NCI-H2029 treated with DMSO at 0.1 percent for 48 hours (cell line): ENCODE results near the gene PTRHD1.
"Not testable (repeated sequence)": the region's sequence is repeated elsewhere in the genome, so short reads cannot be mapped to it uniquely, and the experiment has no call there.

ENCODE experiments used
- DNase-seq: peaks from one replicate; lab custom pipeline; 2025; lab: John Stamatoyannopoulos, UW

Gene PTRHD1

DNA sequence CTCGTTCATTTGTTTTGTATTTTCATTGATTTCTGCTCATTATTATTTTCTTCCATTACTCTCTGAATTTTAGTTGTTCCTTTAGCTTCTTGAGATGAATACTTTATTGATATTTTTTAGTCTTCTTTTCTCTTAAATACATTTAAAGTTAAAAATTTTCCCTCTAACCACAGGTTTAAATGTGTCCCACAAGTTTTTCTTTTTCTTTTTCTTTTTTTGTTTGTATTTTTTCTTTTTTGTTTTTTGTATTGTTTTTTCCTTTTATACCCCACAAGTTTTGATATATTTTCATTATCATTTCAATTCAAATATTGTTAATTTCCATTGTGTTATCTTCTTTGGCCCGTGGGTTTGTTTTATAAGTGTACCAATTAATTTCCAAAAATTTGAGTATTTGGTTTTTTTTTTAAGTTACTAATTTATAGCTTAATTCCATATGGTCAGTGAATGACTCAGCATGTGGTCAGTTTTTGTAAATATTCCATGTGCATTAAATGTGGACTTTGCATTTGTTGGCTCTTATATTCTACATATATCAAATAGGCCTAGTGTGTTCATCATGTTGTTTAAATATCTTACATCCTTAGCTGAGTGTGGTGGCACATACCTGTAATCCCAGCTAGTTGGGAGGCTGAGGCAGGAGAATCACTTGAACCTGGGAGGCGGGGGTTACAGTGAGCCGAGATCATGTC, 16.3 kb upstream of the PTRHD1 start:
- DNase-seq = no peak

DNA sequence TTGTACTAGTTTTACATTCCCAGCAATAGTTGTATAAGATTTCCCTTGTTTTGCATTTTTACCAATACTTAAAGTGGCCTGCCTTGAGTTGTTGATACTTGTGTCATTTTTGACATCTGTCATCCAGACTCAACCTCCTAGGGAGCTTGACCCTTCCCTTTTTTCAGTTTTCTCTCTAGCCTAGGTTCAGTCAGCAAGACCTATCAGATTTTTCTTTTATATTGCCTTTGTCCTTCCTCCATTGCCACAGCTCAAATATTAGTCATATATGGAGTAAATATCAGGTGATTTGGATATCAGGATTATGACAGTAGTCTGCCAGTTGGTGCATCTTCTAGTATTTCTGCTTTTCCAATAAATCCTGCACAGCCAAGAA, 13.5 kb upstream of the PTRHD1 start:
- no peak for DNase-seq

DNA sequence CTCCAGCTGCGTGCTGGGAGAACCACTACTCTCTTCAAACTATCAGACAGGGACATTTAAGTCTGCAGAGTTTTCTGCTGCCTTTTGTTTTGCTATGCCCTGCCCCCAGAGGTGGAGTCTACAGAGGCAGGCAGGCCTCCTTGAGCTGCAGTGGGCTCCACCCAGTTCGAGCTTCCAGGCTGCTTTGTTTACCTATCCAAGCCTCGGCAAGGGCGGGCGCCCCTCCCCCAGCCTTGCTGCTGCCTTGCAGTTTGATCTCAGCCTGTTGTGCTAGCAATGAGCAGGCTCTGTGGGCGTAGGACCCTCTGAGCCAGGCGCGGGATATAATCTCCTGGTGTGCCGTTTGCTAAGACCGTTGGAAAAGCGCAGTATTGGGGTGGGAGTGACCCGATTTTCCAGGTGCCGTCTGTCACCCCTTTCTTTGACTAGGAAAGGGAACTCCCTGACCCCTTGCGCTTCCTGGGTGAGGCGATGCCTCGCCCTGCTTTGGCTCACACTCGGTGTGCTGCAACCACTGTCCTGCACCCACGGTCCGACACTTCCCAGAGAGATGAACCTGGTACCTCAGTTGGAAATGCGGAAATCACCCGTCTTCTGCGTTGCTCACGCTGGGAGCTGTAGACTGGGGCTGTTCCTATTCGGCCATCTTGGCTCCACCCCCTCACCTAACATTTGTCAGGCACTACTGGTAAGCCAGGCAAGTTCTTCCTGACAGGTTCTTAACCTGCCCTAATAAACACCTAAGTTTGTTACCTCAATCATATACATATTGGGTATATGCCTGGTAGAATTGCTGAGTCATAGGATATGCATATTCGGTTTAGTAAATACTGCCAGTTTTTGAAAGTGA, 12.8 kb upstream of the PTRHD1 start:
- not testable (repeated sequence) for DNase-seq

DNA sequence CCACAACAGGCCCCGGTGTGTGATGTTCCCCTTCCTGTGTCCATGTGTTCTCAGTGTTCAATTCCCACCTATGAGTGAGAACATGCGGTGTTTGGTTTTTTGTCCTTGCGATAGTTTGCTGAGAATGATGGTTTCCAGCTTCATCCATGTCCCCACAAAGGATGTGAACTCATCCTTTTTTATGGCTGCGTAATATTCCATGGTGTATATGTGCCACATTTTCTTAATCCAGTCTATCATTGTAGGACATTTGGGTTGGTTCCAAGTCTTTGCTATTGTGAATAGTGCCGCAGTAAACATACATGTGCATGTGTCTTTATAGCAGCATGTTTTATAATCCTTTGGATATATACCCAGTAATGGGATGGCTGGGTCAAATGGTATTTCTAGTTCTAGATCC, 7.3 kb upstream of the PTRHD1 start:
- not testable (repeated sequence) for DNase-seq

DNA sequence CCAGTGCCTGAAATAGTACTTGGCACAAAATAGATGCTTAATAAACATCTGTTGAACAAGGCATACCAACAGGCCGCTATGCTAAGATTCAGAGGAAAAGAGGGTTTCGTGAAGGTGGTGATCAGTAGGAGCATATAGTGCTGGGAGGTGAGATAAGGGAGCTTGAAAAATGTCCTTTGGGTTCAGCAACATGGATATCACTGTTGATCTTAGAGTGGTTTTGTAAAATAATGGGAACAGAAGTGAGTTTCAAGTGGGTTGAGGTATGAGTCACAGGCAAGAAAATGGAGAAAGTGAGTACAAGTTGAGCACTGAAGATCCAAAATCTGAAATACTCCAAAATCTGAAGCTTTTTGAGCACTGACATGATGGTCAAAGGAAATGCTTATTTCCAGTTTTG, 4.5 kb upstream of the PTRHD1 start:
- DNase-seq = no peak

DNA sequence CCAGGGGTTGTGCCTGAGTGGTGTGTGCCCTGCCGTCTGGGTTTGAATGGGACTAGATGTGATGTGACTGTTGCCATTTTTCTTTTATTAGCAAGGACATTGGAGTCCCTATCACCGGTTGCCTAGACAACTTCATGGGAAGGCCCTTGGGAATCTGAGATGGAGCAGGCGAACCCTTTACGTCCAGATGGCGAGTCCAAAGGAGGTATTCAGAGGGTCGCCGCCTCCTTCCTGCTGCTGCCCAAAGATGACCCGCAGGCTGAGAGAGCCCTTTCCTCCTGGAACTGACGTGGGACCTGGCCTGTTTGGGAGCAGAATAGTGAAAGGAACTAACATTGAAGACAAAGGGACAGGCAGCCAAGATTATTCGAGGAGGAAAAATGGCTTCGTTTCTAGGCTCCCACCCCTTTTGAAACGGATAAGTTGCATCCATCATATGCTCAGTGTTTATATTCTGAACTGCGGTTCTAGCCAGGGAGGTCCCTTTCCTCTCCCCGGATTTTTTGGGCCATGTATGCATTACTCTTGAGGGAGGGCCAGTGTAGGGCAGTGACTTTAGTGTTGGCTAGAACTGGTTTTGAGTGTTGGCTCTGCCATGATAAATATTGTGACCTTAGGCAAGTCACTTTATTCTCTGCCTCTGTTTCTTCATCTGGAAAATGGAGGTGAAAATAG, 707 bp upstream of the PTRHD1 start:
- no peak for DNase-seq

DNA sequence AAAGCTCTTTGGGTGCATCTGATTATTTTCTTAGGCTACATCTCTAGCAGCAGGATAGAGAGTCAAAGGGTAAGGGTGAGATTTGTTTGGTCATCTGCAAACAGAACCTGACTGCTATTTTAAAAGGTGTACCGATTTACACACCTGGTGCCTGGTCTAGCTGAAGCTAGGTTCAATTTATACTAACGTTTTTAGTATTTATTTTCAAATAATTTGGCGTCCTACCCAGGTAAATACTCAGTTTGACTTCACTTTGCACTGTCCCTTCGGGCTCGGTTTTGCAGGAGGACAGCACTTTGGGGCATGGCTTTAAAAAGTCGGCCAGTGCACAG, 683 bp downstream of the PTRHD1 start:
- no peak for DNase-seq

DNA sequence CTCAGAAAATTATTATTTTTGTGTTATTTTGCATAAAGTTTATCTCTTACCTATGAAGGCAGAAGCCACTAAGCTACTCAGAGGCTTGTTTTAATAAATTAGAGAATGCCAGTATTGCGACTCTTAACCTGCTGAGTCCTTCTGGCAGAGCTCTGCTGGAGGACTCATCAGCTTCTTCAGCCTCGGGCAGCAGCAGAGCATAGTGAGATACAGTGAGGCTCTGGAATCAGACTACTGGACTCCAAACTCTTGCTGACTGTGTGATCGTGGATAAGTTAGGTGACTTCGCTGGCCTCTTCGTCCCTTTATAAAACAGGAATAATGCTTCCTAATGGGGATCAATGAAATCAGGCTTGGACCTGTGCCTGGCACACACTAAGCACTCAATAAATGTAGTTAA, 1.7 kb downstream of the PTRHD1 start:
- no peak for DNase-seq

DNA sequence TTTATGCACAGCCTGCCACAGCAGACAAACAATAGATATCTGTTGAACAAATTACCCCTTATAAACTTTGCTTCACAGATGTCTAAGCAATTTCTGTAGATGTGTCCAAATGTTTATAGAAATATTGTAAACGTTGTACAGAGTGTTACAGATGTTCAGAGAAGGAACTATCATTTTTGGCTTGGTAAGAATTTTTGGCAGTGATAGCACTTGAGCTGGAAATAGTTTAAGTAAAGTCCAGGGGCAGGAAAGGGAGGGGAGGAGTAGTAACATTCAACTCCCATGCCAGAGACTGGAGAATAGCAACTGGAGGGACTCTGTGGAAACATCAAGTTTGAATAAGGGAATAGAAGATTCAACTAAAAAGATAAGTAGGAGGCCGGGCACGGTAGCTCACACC, 4.4 kb downstream of the PTRHD1 start:
- DNase-seq = no peak

DNA sequence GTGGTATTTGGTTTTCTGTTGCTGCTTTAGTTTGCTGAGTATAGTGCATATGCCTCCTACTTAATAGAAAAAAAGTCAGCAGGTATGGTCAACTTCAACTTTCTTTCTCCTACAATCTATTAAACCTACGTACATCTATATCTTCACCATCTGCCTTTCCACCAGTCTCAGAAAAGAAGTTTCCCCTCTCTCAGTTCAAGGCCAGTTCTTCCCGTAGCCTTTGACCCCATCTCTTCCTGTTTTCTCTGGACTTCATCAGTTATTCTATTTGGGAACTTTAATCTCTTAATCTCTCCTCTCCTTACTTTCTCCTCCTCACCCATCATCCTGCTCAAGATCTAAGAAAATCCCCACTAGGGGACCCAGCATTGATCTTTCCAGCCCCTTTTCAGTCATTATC, 5.7 kb downstream of the PTRHD1 start:
- DNase-seq = no peak

DNA sequence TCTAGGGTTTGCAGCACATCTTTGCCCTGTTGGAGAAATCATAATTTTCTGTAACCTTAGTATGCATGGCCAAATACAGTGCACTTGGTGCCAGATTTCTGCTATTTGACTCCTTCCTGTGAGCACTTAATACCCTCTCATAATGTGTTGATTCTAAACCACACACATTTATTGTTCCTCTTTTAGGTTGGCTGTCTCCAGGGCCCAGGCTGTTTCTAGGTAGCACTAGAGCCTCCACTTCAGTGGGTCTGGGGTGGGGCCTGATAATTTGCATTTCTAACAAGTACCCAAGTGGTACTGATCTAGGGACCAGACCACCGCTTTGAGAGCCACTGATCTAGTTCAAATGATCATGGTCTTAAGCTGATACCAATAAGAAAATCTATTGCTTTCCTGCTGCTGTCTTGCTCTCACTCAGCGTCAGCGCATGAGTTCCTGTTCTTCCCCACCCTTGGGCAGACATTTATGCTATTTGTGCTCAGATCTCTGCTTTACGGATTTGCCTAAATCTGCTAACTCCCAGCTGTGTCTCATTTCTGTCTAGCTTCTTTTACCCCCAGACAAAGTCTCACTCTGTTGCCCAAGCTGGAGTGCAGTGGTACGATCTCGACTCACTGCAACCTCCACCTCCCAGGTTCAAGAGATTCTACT, 7.4 kb downstream of the PTRHD1 start:
- peak; percentile 65 for DNase-seq

DNA sequence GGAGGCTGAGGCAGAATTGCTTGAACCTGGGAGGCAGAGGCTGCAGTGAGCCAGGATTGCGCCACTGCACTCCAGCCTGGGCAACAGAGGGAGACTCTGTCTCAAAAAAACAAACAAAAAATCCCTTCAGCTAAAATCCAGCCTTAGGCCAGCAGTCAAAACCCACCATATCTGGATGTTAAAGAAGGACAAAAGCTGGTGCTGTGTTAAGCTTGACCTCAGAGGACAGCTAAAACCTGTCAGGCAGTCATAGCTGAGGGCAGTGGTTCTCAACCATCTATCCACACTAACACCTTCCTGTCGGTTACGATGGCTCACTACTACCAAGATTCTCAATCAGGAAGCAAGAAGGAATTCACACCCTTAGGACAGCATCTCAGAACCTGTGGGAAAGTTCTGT, 9.6 kb downstream of the PTRHD1 start:
- DNase-seq = no peak

DNA sequence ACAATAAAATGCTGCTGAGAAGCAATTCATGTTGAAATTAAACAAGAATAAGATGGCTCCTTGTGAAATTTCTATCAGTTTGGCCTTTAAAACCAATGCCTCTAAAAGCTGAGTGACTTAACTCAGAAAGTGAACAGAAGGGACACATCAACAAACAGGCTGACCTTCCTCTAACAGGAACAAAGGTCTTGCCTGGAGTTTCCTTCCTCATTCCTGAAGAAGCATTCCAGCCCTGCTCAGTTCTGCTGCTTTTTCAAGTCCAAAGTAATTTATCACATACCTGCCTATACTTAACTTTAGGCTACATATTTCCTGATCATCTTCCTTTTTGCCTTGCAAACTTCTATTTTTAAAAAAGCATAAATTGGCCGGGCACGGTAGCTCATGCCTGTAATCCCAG, 14.1 kb downstream of the PTRHD1 start:
- no peak for DNase-seq

DNA sequence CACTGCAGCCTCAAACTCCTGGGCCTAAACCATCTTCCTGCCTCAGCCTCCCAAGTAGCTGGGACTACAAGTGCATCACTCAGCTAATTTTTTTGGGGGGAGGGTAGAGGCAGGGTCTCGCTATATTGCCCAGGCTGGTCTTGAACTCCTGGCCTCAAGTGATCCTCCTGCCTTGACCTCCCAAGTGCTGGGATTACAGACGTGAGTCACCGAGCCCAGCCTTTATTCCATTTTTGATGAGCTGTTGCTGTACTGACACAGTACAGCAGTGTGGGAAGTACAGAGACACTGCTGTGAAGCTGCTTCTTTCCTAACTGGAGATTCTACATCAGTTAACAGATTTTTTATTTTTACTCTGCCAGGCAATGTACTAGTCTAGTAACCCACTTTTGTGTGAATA, 18.8 kb downstream of the PTRHD1 start:
- DNase-seq = no peak

DNA sequence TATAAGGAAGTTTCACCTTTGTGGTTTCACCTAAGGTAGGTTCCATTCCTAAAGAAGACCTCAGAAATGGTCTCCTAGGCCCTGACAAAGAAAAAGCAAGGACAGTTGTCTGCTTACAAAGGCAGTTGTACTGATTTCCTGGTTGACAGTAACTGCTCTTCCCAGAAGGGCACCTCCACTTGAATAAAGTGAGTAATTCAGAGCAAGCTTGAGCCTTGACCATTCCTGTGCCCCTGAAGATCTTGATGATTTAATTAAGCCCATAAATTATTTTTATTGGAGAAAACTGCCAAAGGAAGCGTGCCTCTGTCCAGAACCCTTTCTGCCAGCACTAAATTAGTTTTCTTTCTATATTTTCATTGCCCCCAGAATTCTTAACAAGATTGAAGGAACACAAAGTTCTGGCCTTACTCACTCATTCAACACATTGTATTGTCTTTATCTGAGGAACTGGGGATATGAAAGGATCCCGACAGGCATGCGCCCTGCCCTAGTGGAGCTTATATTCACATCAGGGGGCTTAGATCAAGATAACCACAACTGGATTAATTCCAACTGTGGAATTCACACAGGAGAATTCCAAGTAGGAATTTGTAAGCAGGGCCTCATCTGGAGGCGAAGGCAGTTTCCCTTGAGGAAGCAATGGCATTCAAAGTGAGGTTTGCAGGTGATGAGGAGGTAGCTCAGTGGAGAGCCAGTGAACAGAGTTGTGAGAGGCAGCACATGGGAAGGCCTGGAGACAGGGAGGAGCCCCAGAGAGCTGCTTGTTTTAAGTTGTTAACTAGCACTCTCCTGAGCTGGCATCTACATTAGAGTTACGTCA, 21.2 kb downstream of the PTRHD1 start:
- DNase-seq = no peak

DNA sequence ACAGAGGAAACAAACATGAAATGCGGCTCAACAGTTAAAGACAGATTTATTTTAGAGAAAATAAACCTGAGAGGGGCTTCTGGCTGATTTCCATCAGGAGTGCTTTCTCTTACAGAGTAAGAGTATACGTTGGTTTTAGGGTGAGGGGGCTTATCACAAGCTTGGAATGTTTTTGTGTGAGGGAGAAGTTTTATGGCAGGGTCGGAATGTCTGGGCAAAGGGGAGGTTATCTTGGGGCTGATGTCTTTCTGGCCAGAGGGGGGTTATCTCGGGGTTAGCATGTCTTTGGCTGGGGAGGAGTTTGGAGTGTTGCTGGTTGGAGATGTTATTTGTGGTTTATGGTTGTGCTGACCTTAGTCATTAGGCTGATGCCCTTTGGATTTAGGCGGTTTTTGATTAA, 22.1 kb downstream of the PTRHD1 start:
- no peak for DNase-seq

DNA sequence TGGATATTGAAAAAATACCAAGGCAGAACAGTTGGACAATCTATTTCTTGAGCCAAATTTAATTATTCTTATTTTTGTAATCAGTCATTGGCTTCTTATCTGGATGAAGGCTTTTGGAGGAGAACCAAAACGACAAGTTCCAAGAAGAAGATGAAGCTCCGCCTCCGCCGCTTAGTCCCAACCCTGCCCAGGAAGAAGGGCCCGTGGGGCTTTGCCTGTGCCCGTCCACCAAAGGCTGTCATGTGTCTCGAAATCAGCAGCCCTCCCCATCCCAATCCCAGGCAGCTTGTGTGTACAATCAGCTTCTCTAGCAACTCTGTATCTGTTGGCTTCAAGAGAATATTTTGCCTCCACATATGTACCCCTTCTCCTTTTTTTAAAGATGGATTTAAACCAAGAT, 24.6 kb downstream of the PTRHD1 start:
- no peak for DNase-seq

DNA sequence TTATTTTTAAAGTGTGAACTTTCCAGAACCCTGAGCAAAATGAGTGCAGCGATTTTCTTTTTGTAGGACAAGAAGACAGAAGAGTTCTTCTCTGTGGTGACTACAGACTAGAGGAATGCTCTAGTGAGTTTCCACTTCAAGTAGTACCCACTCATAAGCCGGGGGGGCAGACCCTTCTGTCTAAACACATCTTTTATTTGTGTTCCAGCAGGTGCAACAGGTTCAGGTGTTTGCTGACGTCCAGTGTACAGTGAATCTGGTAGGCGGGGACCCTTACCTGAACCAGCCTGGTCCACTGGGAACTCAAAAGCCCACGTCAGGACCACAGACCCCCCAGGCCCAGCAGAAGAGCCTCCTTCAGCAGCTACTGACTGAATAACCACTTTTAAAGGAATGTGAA, 25.2 kb downstream of the PTRHD1 start:
- DNase-seq = peak; percentile 30

DNA sequence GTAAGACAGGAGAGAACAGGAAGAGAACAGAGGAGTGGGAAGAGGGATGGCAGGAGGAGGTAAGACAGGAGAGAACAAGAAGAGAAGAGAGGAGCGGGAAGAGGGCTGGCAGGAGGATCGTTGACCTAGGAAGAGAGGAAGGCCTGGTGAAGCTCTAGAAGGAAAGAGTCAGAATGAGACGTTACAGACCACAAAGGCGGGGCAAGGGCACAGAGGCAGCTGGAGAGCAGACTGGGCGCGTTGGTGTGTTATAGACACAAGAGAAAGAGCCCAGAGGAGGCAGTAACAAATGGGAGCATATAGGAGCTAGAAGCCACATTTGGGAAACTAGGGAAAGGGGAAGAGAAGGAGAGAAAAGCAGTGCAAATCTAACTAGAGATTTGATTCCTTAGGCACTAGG, 26.6 kb downstream of the PTRHD1 start:
- DNase-seq = no peak

DNA sequence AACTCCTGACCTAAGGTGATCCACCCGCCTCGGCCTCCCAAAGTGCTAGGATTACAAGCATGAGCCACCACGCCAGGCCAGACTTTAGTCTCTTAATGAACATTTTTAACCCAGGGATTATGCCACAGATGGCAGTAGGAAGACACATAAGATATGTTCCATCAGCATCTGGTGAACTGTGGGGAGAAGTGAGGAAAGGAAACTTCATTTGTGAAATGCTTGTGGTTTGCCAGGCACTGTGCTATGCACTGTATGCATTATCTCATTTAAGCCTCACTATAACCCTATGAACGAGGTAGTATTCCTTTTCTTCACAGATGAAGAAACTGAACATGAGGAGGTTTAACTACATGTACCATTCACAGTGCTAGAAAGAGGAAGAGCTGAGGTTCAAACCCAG, 29.3 kb downstream of the PTRHD1 start:
- DNase-seq = no peak

DNA sequence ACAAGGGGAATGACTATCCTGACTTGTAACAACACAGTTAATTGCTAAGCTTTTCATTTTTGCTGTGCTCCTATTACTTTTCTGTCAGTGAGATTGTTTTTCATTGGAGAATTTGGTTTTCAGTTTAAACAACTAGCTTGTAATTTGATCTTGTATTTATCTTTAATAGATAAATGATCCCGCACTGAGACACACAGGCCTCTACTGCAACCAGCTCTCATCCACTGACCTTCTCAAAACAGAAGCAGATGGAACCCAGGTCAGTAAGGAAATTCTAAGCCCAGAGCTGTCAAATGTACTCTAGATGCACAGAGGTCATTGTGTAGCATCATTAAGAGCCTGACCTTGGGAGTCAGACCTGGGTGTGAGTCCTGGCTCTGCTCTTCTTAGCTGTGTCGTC, 30.7 kb downstream of the PTRHD1 start:
- no peak for DNase-seq

DNA sequence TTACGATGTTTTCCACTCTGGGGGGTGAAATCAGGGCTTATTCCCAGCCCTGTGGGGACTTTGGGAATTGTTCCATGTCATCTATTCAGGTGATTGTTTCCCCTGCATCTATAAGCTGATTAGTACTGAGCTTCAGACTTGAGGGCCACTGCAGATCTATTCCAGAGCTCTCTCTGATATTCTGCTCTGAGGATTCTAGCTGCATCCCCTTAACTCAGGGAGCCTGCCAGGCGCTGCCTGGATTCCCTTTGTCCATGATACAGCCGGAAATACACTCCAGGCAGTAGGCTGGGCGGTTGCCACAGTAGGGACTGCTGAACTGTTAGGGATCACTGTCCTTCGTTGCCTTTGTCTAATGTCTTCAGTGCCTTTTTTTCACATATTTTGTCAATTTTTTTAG, 31.3 kb downstream of the PTRHD1 start:
- DNase-seq = no peak
